Chondrocyte (in vitro differentiated cells): ENCODE measurements around the gene DFFA. TPM values are rescaled to one million over a fixed set of nuclear protein-coding genes. Genes with fewer than 3 reads are reported as not detected.

Source experiments
- DNase-seq: peaks from one replicate; pipeline ENCODE4 v3.0.0; 2021; ENCODE audit warnings: mixed read lengths, low spot score
- H3K27ac Mint-ChIP-seq: one replicate; pipeline ENCODE4 v1.8.0; 2021; ENCODE audit warnings: mild to moderate bottlenecking, moderate library complexity, mixed read lengths; ENCODE audit not compliant: unreplicated experiment
- H3K27me3 Mint-ChIP-seq: 2 replicates; pipeline ENCODE4 v1.8.0; 2021; ENCODE audit warnings: low read depth, mixed read lengths
- H3K36me3 Mint-ChIP-seq: 2 replicates; pipeline ENCODE4 v1.8.0; 2021; ENCODE audit warnings: low read depth, mixed read lengths
- H3K4me1 Mint-ChIP-seq: 2 replicates; pipeline ENCODE4 v1.8.0; 2021; ENCODE audit warnings: low read depth, mild to moderate bottlenecking, mixed read lengths
- H3K4me3 Mint-ChIP-seq: one replicate; pipeline ENCODE4 v1.8.0; 2021; ENCODE audit warnings: mild to moderate bottlenecking, moderate library complexity, mixed read lengths; ENCODE audit not compliant: unreplicated experiment
- H3K9me3 Mint-ChIP-seq: 2 replicates; pipeline ENCODE4 v1.8.0; 2021; ENCODE audit warnings: low read depth, mixed read lengths
- CTCF ChIP-seq: fragments of 200-600 bp; sonication (generic); IDR thresholded peaks from 2 replicates; pipeline ENCODE4 v1.5.0; 2021; ENCODE audit warnings: antibody characterized with exemption, mild to moderate bottlenecking, moderate library complexity
- long read RNA-seq: library from polyadenylated mRNA; stranded (forward); transcript quantifications from one replicate; pipeline ENCODE4 v2.0.0, GENCODE V29; 2021
- total RNA-seq: library from RNA; stranded (reverse); gene quantifications from 3 replicates; pipeline ENCODE4 v1.2.1, GENCODE V29; 2021

The DFFA gene
- 32.5 to 35.8 TPM (median 33.7 TPM) in 3 replicates for total RNA-seq
- long read RNA-seq, full-length matches to known transcripts, result 25 of 28 reads
- long read RNA-seq, partial matches to known transcripts, result 0 of 28 reads
- long read RNA-seq, other reads (novel, unspliced or antisense), result 3 of 28 reads

- Mint-ChIP-seq H3K27me3 (no peaks in the 10 kb centered on the region), H3K36me3 (peaks cover 7% of the 10 kb centered on the region), H3K4me3 (peak within 1 kb of the TSS; percentile 95), H3K27ac (peak within 1 kb of the TSS; percentile 90), H3K4me1 (peaks cover 45% of the 10 kb centered on the region), H3K9me3 (no peaks in the 10 kb centered on the region)
- no peak for TF ChIP-seq CTCF
- DNase-seq, result peak; percentile 97
Observed at GRCh38 chr1:10472220-10473144, at the start of gene DFFA. DFFA (minus strand) TSS chr1:10472529; CDS start chr1:10472458, 71 bp downstream.

- DNase-seq, result no peak
- Mint-ChIP-seq H3K27me3 (no peaks in the 10 kb centered on the region), H3K4me3 (no peak overlapping the region), H3K9me3 (no peaks in the 10 kb centered on the region), H3K4me1 (peaks cover 7% of the 10 kb centered on the region), H3K36me3 (peaks cover 2% of the 10 kb centered on the region), H3K27ac (no peak overlapping the region)
- TF ChIP-seq CTCF, result no peak
Observed at GRCh38 chr1:10521537-10522157, 49.3 kb upstream of the DFFA start.

- Mint-ChIP-seq H3K36me3 (peaks cover 2% of the 10 kb centered on the region), H3K27ac (no peak overlapping the region), H3K9me3 (no peaks in the 10 kb centered on the region), H3K27me3 (no peaks in the 10 kb centered on the region), H3K4me1 (peaks cover 7% of the 10 kb centered on the region), H3K4me3 (no peak overlapping the region)
- no peak for DNase-seq
- TF ChIP-seq CTCF, result no peak
Observed at GRCh38 chr1:10520952-10521351, 48.6 kb upstream of the DFFA start.

- H3K9me3 Mint-ChIP-seq, result no peaks in the 10 kb centered on the region
- H3K4me1 Mint-ChIP-seq, result peaks cover 10% of the 10 kb centered on the region
- no peak overlapping the region for H3K27ac Mint-ChIP-seq
- TF ChIP-seq CTCF, result no peak
- no peaks in the 10 kb centered on the region for H3K27me3 Mint-ChIP-seq
- peaks cover 2% of the 10 kb centered on the region for H3K36me3 Mint-ChIP-seq
- DNase-seq, result no peak
- H3K4me3 Mint-ChIP-seq, result no peak overlapping the region
Observed at GRCh38 chr1:10520497-10520896, 48.2 kb upstream of the DFFA start.

GRCh38 chr1:10519016-10519417, 46.7 kb upstream of the DFFA start:
- Mint-ChIP-seq H3K4me3 (no peak overlapping the region), H3K27me3 (no peaks in the 10 kb centered on the region), H3K9me3 (no peaks in the 10 kb centered on the region), H3K27ac (no peak overlapping the region), H3K36me3 (peaks cover 2% of the 10 kb centered on the region), H3K4me1 (peaks cover 19% of the 10 kb centered on the region)
- no peak for DNase-seq
- peak; percentile 28 for TF ChIP-seq CTCF
